CD4-positive, alpha-beta T cell (primary cell): ENCODE data around the gene ARID1B. TPM values are rescaled to one million over a fixed set of nuclear protein-coding genes. Genes with fewer than 3 reads are reported as not detected.

Experiments used
- ATAC-seq: fragments of 200-7000 bp; cut with Tn5 transposase; one replicate; pipeline ENCODE4 v1.10.0; 2022; ENCODE audit warnings: mild to moderate bottlenecking; ENCODE audit not compliant: poor library complexity
- CTCF ChIA-PET: fragments of 350-600 bp; sonication (Branson Sonifier 250); formaldehyde crosslinking; loops from one replicate; lab custom pipeline; 2021; ENCODE audit warnings: antibody characterized with exemption, inconsistent platforms; lab: Charles Lee
- POLR2A ChIA-PET: fragments of 350-600 bp; sonication (Branson Sonifier 250); formaldehyde crosslinking; loops from one replicate; lab custom pipeline; 2021; ENCODE audit warnings: antibody characterized with exemption, inconsistent platforms; lab: Charles Lee
- DNase-seq, 14 experiments: peaks; one replicate each; pipeline ENCODE4 v3.0.0-alpha.2; 2013 to 2020; ENCODE audit warnings: mixed read lengths in 2 of 14
- H3K27ac ChIP-seq, 2 donors: one replicate each; pipeline versions ENCODE4 v1.5.1 to v1.7.0; 2013; ENCODE audit warnings: low read length in 2 of 2, low read depth in 1 of 2, mild to moderate bottlenecking in 1 of 2
- H3K27me3 ChIP-seq, 2 experiments: 1 replicate in 1 of 2; 2 replicates in 1 of 2; pipeline versions ENCODE4 v1.6.1 to v1.7.0; 2013; ENCODE audit warnings: low read length in 2 of 2, control low read depth in 1 of 2, mild to moderate bottlenecking in 1 of 2, moderate library complexity in 1 of 2; ENCODE audit not compliant: insufficient read depth in 2 of 2, control insufficient read depth in 1 of 2
- H3K36me3 ChIP-seq: one replicate; pipeline ENCODE4 v1.6.1; 2013; ENCODE audit warnings: low read length, control low read depth; ENCODE audit not compliant: insufficient read depth
- H3K4me1 ChIP-seq: one replicate; pipeline ENCODE4 v1.6.1; 2013; ENCODE audit warnings: low read length, control low read depth; ENCODE audit not compliant: insufficient read depth
- H3K4me3 ChIP-seq: one replicate; pipeline ENCODE4 v1.5.1; 2013; ENCODE audit warnings: mild to moderate bottlenecking, low read length, moderate library complexity
- H3K9me3 ChIP-seq, 2 experiments: 1 replicate in 1 of 2; 2 replicates in 1 of 2; pipeline versions ENCODE4 v1.6.1 to v1.7.0; 2013; ENCODE audit warnings: low read length in 2 of 2, mild to moderate bottlenecking in 2 of 2, control low read depth in 1 of 2, moderate library complexity in 1 of 2; ENCODE audit not compliant: control insufficient read depth in 1 of 2, insufficient read depth in 1 of 2
- H3K27ac Mint-ChIP-seq: one replicate; pipeline ENCODE4 v1.8.0; 2020; ENCODE audit warnings: mixed read lengths
- H3K27me3 Mint-ChIP-seq: one replicate; pipeline ENCODE4 v1.8.0; 2021; ENCODE audit warnings: mixed read lengths
- H3K36me3 Mint-ChIP-seq: one replicate; pipeline ENCODE4 v1.8.0; 2021; ENCODE audit warnings: low read depth, mixed read lengths
- H3K4me1 Mint-ChIP-seq: one replicate; pipeline ENCODE4 v1.8.0; 2021; ENCODE audit warnings: low read depth, mixed read lengths
- H3K4me3 Mint-ChIP-seq: one replicate; pipeline ENCODE4 v1.8.0; 2020; ENCODE audit warnings: mild to moderate bottlenecking, mixed read lengths
- H3K9me3 Mint-ChIP-seq: one replicate; pipeline ENCODE4 v1.8.0; 2020; ENCODE audit warnings: mixed read lengths
- intact Hi-C, 2 experiments: fragments of 100-400 bp; cut with DNase I in 1 of 2; cut with micrococcal nuclease in 1 of 2; formaldehyde crosslinking; loops; one replicate each; pipeline versions ENCODE4 v1.15.1 to v1.9.0; 2023 to 2025; cut with DNase I, micrococcal nuclease
- total RNA-seq, 174 experiments: library from RNA in 2 of 174; stranded (reverse) in 2 of 174; gene quantifications; one replicate each; pipeline ENCODE4 v1.2.3 and lab custom pipeline; 2021 to 2026
- TF ChIP-seq, protein P1 (sequence below): fragments of 200-600 bp; IDR thresholded peaks from one replicate; pipeline ENCODE4 v1.8.0; 2022; ENCODE audit warnings: antibody characterized with exemption, mild to moderate bottlenecking

Gene ARID1B
- total RNA-seq, 2 experiments from 2014 or later, result 120 to 125 TPM

- CTCF ChIA-PET, result no interaction called here
- peaks cover 8% of the 10 kb centered on the region for H3K36me3 ChIP-seq
- H3K4me3 ChIP-seq, result no peak overlapping the region
- H3K27me3 Mint-ChIP-seq, result no peaks in the 10 kb centered on the region
- no peak overlapping the region for H3K27ac Mint-ChIP-seq
- TF ChIP-seq, protein P1, sequence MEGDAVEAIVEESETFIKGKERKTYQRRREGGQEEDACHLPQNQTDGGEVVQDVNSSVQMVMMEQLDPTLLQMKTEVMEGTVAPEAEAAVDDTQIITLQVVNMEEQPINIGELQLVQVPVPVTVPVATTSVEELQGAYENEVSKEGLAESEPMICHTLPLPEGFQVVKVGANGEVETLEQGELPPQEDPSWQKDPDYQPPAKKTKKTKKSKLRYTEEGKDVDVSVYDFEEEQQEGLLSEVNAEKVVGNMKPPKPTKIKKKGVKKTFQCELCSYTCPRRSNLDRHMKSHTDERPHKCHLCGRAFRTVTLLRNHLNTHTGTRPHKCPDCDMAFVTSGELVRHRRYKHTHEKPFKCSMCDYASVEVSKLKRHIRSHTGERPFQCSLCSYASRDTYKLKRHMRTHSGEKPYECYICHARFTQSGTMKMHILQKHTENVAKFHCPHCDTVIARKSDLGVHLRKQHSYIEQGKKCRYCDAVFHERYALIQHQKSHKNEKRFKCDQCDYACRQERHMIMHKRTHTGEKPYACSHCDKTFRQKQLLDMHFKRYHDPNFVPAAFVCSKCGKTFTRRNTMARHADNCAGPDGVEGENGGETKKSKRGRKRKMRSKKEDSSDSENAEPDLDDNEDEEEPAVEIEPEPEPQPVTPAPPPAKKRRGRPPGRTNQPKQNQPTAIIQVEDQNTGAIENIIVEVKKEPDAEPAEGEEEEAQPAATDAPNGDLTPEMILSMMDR, result no peak
- no peaks in the 10 kb centered on the region for H3K27me3 ChIP-seq
- no peak for DNase-seq
- ATAC-seq, result no peak
- H3K4me3 Mint-ChIP-seq, result no peak overlapping the region
- H3K4me1 Mint-ChIP-seq, result peaks cover 90% of the 10 kb centered on the region
- peaks cover 19% of the 10 kb centered on the region for H3K36me3 Mint-ChIP-seq
- POLR2A ChIA-PET, result no interaction called here
- no peaks in the 10 kb centered on the region for H3K9me3 ChIP-seq
- H3K27ac ChIP-seq, result no peak overlapping the region
- peaks cover 33% of the 10 kb centered on the region for H3K4me1 ChIP-seq
- intact Hi-C loops, result no loop called here
- H3K9me3 Mint-ChIP-seq, result no peaks in the 10 kb centered on the region
These were observed 96.6 kb downstream of the ARID1B start for GRCh38 chr6:156873654-156874380.

DNA sequence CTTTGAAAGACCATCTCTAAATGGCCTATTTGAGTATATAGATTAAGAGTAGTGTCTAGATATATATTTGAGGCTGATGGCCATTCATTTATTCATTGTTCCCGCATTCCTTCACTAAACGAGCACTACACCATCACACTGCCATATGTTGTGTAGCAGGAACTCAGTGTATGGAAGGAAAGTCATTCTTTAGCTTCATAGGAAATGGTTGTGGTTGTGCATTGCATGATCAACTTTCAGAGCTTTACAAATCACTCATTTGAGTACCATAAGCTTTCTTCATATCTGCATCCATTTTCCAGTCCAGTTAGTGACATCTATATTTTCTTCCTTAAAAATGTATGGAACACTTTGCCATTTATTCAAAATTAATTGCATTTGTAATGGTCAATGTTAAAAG, 97.9 kb downstream of the ARID1B start:
- Mint-ChIP-seq H3K9me3 (no peaks in the 10 kb centered on the region), H3K27me3 (no peaks in the 10 kb centered on the region), H3K4me1 (peaks cover 92% of the 10 kb centered on the region), H3K4me3 (no peak overlapping the region), H3K36me3 (peaks cover 19% of the 10 kb centered on the region), H3K27ac (no peak overlapping the region)
- no peaks in the 10 kb centered on the region for H3K27me3 ChIP-seq
- ChIA-PET POLR2A (no interaction called here), CTCF (no interaction called here)
- H3K4me3 ChIP-seq, result no peak overlapping the region
- H3K4me1 ChIP-seq, result peaks cover 40% of the 10 kb centered on the region
- H3K27ac ChIP-seq, result no peak overlapping the region
- no peaks in the 10 kb centered on the region for H3K9me3 ChIP-seq
- TF ChIP-seq, protein P1, result no peak
- no peak for DNase-seq
- no peak for ATAC-seq
- H3K36me3 ChIP-seq, result peaks cover 8% of the 10 kb centered on the region
- intact Hi-C loops, result no loop called here

- H3K4me3 ChIP-seq, result no peak overlapping the region
- intact Hi-C loops, result no loop called here
- H3K27me3 Mint-ChIP-seq, result no peaks in the 10 kb centered on the region
- DNase-seq (no peak), ATAC-seq (no peak)
- no peak overlapping the region for H3K27ac ChIP-seq
- ChIA-PET CTCF (interaction anchor here (1.8 kb wide), 1 partner anchor 12 kb away, joined by 4 read pairs; no protein-coding TSS in a partner anchor), POLR2A (interaction anchor here (1.6 kb wide), 1 partner anchor 12 kb away, joined by 7 read pairs; no protein-coding TSS in a partner anchor)
- H3K9me3 ChIP-seq, result no peaks in the 10 kb centered on the region
- H3K4me1 Mint-ChIP-seq, result peaks cover 89% of the 10 kb centered on the region
- H3K36me3 Mint-ChIP-seq, result peaks cover 15% of the 10 kb centered on the region
- peaks cover 41% of the 10 kb centered on the region for H3K4me1 ChIP-seq
- H3K27me3 ChIP-seq, result no peaks in the 10 kb centered on the region
- H3K36me3 ChIP-seq, result peaks cover 8% of the 10 kb centered on the region
- TF ChIP-seq, protein P1, result no peak
- H3K4me3 Mint-ChIP-seq, result no peak overlapping the region
- no peak overlapping the region for H3K27ac Mint-ChIP-seq
- no peaks in the 10 kb centered on the region for H3K9me3 Mint-ChIP-seq
These were observed 99.1 kb downstream of the ARID1B start for GRCh38 chr6:156876302-156876701.
